Liver (tissue), 9 donors: ENCODE measurements around the gene SMARCC1. TPM values are rescaled to one million over a fixed set of nuclear protein-coding genes. Genes with fewer than 3 reads are reported as not detected.

Source experiments
- DNase-seq: peaks from one replicate; pipeline ENCODE4 v3.0.0-alpha.2; 2017; ENCODE audit warnings: low spot score
- H3K27ac ChIP-seq, 2 donors: one replicate each; pipeline ENCODE4 v1.7.0; 2013; ENCODE audit warnings: inconsistent platforms in 2 of 2, low read length in 2 of 2, control low read depth in 1 of 2, low read depth in 1 of 2, mild to moderate bottlenecking in 1 of 2
- H3K27me3 ChIP-seq, 4 donors: one replicate each; pipeline versions ENCODE4 v1.6.1 to v1.7.0; 2013; ENCODE audit warnings: low read length in 3 of 4, inconsistent platforms in 1 of 4, mild to moderate bottlenecking in 1 of 4, moderate library complexity in 1 of 4; ENCODE audit not compliant: control insufficient read depth in 4 of 4, insufficient read depth in 4 of 4
- H3K36me3 ChIP-seq, 4 donors: one replicate each; pipeline versions ENCODE4 v1.6.1 to v1.7.0; 2013; ENCODE audit warnings: low read length in 3 of 4, mild to moderate bottlenecking in 3 of 4, low read depth in 1 of 4, moderate library complexity in 1 of 4; ENCODE audit not compliant: control insufficient read depth in 4 of 4, insufficient read depth in 3 of 4
- H3K4me1 ChIP-seq, 4 donors: one replicate each; pipeline versions ENCODE4 v1.6.1 to v1.7.0; 2013; ENCODE audit warnings: low read length in 3 of 4, mild to moderate bottlenecking in 3 of 4, moderate library complexity in 1 of 4; ENCODE audit not compliant: control insufficient read depth in 4 of 4, insufficient read depth in 4 of 4
- H3K4me3 ChIP-seq, 3 donors: one replicate each; pipeline versions ENCODE4 v1.6.1 to v1.7.0; 2013; ENCODE audit warnings: low read length in 3 of 3, control low read depth in 1 of 3, low read depth in 1 of 3, mild to moderate bottlenecking in 1 of 3
- H3K9ac ChIP-seq, 2 donors: one replicate each; pipeline ENCODE4 v1.7.0; 2013; ENCODE audit warnings: low read length in 2 of 2, mild to moderate bottlenecking in 2 of 2, moderate library complexity in 2 of 2, control low read depth in 1 of 2, low read depth in 1 of 2
- H3K9me3 ChIP-seq, 4 donors: one replicate each; pipeline versions ENCODE4 v1.6.1 to v1.7.0; 2013; ENCODE audit warnings: low read length in 3 of 4; ENCODE audit not compliant: control insufficient read depth in 4 of 4
- GABPA ChIP-seq, 2 donors: IDR thresholded peaks in 1 of 2; conservative IDR thresholded peaks in 1 of 2; 2 replicates each; pipeline ENCODE4 v1.6.1; 2016; ENCODE audit warnings: antibody characterized with exemption in 2 of 2, mild to moderate bottlenecking in 1 of 2, moderate library complexity in 1 of 2
- HNF4G ChIP-seq: IDR thresholded peaks from 2 replicates; pipeline ENCODE4 v1.6.1; 2016; ENCODE audit warnings: antibody characterized with exemption
- NR2F2 ChIP-seq: IDR thresholded peaks from 2 replicates; pipeline ENCODE4 v1.6.1; 2016; ENCODE audit warnings: antibody characterized with exemption
- RAD21 ChIP-seq, 2 donors: IDR thresholded peaks; 2 replicates each; pipeline ENCODE4 v1.6.1; 2016; ENCODE audit warnings: antibody characterized with exemption in 2 of 2, mild to moderate bottlenecking in 2 of 2
- RXRA ChIP-seq, 2 donors: IDR thresholded peaks; 2 replicates each; pipeline ENCODE4 v1.6.1; 2017 to 2018; ENCODE audit warnings: antibody characterized with exemption in 2 of 2, mild to moderate bottlenecking in 1 of 2
- TAF1 ChIP-seq: conservative IDR thresholded peaks from 2 replicates; pipeline ENCODE4 v1.6.1; 2016; ENCODE audit warnings: antibody characterized with exemption, mild to moderate bottlenecking
- YY1 ChIP-seq: IDR thresholded peaks from 2 replicates; pipeline ENCODE4 v1.6.1; 2016; ENCODE audit warnings: antibody characterized with exemption, mild to moderate bottlenecking
- ZBTB33 ChIP-seq: IDR thresholded peaks from 2 replicates; pipeline ENCODE4 v1.6.1; 2016; ENCODE audit warnings: antibody characterized with exemption
- WGBS: extraction: QIAGEN DNeasy Blood & Tissue Kit; methylation state at CpG from one replicate; pipeline ENCODE4 v1.1.7; 2013; 5-methylcytosine and 5-hydroxymethylcytosine counted together
- polyA plus RNA-seq, 2 donors: library from polyadenylated mRNA; stranded (reverse) in 1 of 2; unstranded in 1 of 2; fragments of 200-250 nt in 1 of 2; fragments of >200 nt in 1 of 2; fragmentation: Nextera tagmentation in 1 of 2; extraction: Ambion mirVana in 1 of 2; gene quantifications; one replicate each; pipeline versions ENCODE4 v1.2.1 to v1.2.3, GENCODE V29; 2013 to 2015
- total RNA-seq, 2 donors: library from RNA; depleted of rRNA; stranded (reverse); fragments of >200 nt; gene quantifications; one replicate each; pipeline ENCODE4 v1.2.3, GENCODE V29; 2014
- TF ChIP-seq, protein P1 (sequence below): fragments of 150-350 bp; IDR thresholded peaks from 2 replicates; pipeline ENCODE4 v1.5.1; 2017; ENCODE audit warnings: improper control_type of control experiment, low read depth, low read length; ENCODE audit not compliant: missing input control
- TF ChIP-seq, protein P2 (sequence below): IDR thresholded peaks from 2 replicates; pipeline ENCODE4 v1.6.1; 2016; ENCODE audit warnings: antibody characterized with exemption
- donor health status: healthy.
- donor health status: healthy.
- donor health status: healthy.
- donor health status: healthy.
- donor health status: healthy.

SMARCC1 gene
- total and polyA plus RNA-seq, 4 donors = 6.6 to 19.8 (median 12.6) TPM

- TF ChIP-seq, protein P1, sequence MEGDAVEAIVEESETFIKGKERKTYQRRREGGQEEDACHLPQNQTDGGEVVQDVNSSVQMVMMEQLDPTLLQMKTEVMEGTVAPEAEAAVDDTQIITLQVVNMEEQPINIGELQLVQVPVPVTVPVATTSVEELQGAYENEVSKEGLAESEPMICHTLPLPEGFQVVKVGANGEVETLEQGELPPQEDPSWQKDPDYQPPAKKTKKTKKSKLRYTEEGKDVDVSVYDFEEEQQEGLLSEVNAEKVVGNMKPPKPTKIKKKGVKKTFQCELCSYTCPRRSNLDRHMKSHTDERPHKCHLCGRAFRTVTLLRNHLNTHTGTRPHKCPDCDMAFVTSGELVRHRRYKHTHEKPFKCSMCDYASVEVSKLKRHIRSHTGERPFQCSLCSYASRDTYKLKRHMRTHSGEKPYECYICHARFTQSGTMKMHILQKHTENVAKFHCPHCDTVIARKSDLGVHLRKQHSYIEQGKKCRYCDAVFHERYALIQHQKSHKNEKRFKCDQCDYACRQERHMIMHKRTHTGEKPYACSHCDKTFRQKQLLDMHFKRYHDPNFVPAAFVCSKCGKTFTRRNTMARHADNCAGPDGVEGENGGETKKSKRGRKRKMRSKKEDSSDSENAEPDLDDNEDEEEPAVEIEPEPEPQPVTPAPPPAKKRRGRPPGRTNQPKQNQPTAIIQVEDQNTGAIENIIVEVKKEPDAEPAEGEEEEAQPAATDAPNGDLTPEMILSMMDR = no peak
- TF ChIP-seq RAD21 (IDR thresholded peaks at IDR 0.05) = no peak
- TF ChIP-seq HNF4G = no peak
- TF ChIP-seq RXRA (IDR thresholded peaks at IDR 0.05) = no peak
- TF ChIP-seq NR2F2 = no peak
These were observed 117.2 kb downstream of the SMARCC1 start (continued) for GRCh38 chr3:47664519-47664918.

GRCh38 chr3:47663630-47664240 lies 118.0 kb downstream of the SMARCC1 start:
- TF ChIP-seq YY1 = no peak
- TF ChIP-seq, protein P1 = no peak
- no peak for TF ChIP-seq ZBTB33
- TF ChIP-seq GABPA (IDR thresholded peaks at IDR 0.05 in 1 of 2, conservative IDR thresholded peaks at IDR 0.05 in 1 of 2) = no peak
- Histone ChIP-seq H3K27ac (no peak overlapping the region), H3K36me3 (peaks cover 0 to 15% (median 11%) of the 10 kb centered on the region in 4 donors), H3K9ac (no peak overlapping the region), H3K9me3 (no peaks in the 10 kb centered on the region), H3K4me1 (no peaks in the 10 kb centered on the region), H3K4me3 (no peak overlapping the region), H3K27me3 (no peaks in the 10 kb centered on the region)
- no peak for DNase-seq
- 97% methylated on average over 16 of the region's 16 CpGs for WGBS

GRCh38 chr3:47661121-47661752 lies 120.5 kb downstream of the SMARCC1 start:
- H3K4me3 ChIP-seq = no peak overlapping the region
- no peak overlapping the region for H3K27ac ChIP-seq
- 92% methylated on average over 5 of the region's 5 CpGs for WGBS
- no peaks in the 10 kb centered on the region for H3K9me3 ChIP-seq
- no peak for DNase-seq
- H3K4me1 ChIP-seq = no peaks in the 10 kb centered on the region
- TF ChIP-seq YY1 = no peak
- TF ChIP-seq TAF1 = no peak
- no peak for TF ChIP-seq GABPA (IDR thresholded peaks at IDR 0.05 in 1 of 2, conservative IDR thresholded peaks at IDR 0.05 in 1 of 2)
- TF ChIP-seq RXRA (IDR thresholded peaks at IDR 0.05) = no peak
- TF ChIP-seq, protein P2, sequence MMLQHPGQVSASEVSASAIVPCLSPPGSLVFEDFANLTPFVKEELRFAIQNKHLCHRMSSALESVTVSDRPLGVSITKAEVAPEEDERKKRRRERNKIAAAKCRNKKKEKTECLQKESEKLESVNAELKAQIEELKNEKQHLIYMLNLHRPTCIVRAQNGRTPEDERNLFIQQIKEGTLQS = no peak
- no peak overlapping the region for H3K9ac ChIP-seq
- no peaks in the 10 kb centered on the region for H3K27me3 ChIP-seq
- peaks cover 0 to 23% (median 13%) of the 10 kb centered on the region in 4 donors for H3K36me3 ChIP-seq
